ENCODE results near the gene PERCC1.

DNA sequence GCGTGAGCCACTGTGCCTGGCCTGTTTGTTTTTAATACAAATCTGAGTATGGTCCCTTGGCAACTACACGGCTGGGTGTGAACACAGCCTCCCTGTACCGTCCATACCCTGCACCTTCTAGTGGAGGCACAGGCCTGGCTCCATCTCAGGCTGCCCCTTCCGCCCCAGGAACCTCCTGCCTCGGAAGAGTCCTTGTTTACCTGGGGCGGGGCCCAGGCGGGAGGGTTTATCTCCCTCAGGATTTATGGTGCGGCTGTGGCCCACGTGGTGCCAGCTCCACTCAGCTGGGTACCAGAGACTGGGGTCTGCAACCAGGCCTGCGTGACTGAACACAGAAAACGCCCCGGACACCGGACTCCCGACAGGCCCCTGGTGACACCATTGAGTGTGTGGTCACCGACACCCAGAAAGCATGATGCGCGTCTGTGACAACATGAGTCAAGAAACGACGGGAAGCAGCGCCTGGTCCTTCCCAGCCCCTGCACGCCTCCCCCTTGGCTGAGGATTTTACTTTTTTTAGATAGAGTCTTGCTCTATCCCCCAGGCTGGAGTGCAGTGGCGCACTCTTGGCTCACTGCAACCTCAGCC lies 35.3 kb upstream of the PERCC1 start:
- TF ChIP-seq, protein P1, sequence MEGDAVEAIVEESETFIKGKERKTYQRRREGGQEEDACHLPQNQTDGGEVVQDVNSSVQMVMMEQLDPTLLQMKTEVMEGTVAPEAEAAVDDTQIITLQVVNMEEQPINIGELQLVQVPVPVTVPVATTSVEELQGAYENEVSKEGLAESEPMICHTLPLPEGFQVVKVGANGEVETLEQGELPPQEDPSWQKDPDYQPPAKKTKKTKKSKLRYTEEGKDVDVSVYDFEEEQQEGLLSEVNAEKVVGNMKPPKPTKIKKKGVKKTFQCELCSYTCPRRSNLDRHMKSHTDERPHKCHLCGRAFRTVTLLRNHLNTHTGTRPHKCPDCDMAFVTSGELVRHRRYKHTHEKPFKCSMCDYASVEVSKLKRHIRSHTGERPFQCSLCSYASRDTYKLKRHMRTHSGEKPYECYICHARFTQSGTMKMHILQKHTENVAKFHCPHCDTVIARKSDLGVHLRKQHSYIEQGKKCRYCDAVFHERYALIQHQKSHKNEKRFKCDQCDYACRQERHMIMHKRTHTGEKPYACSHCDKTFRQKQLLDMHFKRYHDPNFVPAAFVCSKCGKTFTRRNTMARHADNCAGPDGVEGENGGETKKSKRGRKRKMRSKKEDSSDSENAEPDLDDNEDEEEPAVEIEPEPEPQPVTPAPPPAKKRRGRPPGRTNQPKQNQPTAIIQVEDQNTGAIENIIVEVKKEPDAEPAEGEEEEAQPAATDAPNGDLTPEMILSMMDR (conservative IDR thresholded peaks at IDR 0.05 in 1 of 2, IDR thresholded peaks at IDR 0.05 in 1 of 2; ENCODE audit: low read depth in 1 of 2, low read length in 2 of 2) = no peak
- TF ChIP-seq EZH2 (IDR thresholded peaks at IDR 0.05; ENCODE audit: low read length, missing control alignments) = no peak
